HG03064 (cell line): ENCODE data around the gene SGTB.
A peak's percentile ranks its signal among the peaks of the same experiment; 100 is the strongest.
"Not testable (repeated sequence)": the region's sequence is repeated elsewhere in the genome, so short reads cannot be mapped to it uniquely, and the experiment has no call there.

ENCODE experiments used
- ATAC-seq: cut with Tn5 transposase; IDR thresholded peaks from one replicate; pipeline ENCODE4 v1.9.1; 2021; ENCODE audit warnings: low read depth; ENCODE audit not compliant: unreplicated experiment

SGTB gene

GRCh38 chr5:65736011-65736410 lies 14.1 kb upstream of the SGTB start:
- ATAC-seq: no peak

- no peak for ATAC-seq
These were observed 13.0 kb upstream of the SGTB start for GRCh38 chr5:65734921-65735320.

- ATAC-seq: not testable (repeated sequence)
These were observed 12.4 kb upstream of the SGTB start for GRCh38 chr5:65734196-65734775.

GRCh38 chr5:65732046-65732445 lies 10.1 kb upstream of the SGTB start:
- ATAC-seq: not testable (repeated sequence)

GRCh38 chr5:65730910-65731309 lies 9.0 kb upstream of the SGTB start:
- ATAC-seq: no peak

- no peak for ATAC-seq
These were observed 6.3 kb upstream of the SGTB start for GRCh38 chr5:65728218-65728617.

DNA sequence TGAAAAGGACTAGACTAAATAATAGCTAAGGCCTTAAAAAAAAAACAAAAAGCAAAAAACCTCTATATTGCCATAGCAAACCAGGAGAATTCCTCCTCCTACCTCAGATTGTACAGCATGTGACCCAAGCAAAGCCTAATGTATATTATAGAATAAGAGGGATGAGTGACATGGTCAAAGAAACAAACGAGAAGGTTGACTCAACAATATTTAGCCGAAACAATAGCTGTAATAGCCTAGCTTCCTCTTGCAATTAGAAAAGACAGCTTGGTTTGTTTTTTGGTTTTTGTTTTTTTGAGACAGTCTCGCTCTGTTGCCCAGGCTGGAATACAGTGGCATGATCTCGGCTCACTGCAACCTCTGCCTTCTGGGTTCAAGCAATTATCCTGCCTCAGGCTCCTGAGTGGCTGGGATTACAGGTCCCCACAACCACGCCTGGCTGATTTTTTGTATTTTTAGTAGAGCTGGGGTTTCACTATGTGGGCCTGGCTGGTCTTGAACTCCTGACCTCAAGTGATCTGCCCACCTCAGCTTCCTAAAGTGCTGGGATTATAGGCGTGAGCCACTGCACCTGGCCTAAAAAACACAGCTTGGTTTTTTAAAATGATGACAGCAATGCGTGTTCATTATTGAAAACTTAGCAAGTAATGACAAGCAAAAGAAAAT lies 5.7 kb upstream of the SGTB start:
- ATAC-seq: no peak

DNA sequence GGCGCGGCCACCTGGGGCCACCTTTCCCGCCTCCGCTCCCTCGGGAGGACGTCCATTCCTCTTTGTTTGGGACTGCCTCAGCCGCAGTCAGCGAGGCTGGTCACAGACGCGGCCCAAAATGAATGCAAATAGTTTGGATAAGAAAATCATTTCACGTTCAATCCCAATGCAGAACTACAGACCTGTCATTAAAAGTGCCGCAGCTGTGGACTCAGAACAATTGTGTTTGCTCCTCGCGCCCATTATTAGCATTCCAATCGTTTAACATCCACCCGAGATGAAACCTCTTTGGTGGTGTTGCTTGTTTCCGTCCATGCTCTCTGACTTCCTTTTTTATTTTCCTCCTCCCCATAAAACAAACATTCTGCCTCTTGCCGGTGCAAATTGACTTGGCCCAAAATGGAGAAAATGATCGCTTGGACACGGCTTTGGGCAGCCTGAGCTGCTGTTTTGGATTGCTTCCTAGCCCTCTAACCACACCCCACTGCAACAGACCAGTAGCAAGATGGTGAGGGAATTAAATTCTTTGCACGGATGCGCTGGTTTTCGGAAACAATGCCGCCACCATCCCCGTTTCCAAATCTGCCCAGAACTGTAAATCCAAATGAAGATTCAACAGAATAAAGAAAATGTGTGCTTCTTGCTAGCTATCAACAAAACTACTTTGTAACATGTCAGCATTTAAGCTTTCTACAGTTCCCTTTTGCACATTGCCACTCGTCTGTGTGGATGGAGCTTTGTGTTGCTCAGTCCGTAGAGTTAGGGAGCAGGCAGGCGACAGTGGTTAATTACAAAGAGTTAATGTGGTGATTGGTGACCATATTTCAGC lies 880 bp upstream of the SGTB start:
- ATAC-seq: no peak

GRCh38 chr5:65721050-65721719 lies 724 bp downstream of the SGTB start:
- peak; percentile 19 for ATAC-seq

- ATAC-seq: no peak
These were observed 3.2 kb downstream of the SGTB start for GRCh38 chr5:65718576-65719310.

DNA sequence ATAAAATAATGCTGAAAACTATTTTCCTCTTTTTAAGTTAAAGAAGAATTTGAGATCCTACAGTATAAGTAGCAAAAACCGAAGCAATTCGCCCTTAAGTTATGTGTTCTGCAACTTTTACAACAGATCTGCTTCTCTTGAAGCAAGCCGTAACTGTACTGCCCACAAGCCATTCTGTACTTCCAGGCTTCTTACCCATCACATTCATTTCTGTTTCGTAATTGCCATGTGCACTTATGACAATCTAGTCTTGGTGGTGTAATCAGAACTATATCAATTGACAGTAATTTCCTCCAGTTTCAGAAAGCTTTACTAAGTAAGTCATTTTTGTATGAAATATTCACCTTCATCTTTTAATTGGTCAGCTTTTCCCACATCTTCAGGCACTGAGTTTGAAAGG lies 13.8 kb downstream of the SGTB start:
- no peak for ATAC-seq

- ATAC-seq: no peak
These were observed 14.2 kb downstream of the SGTB start for GRCh38 chr5:65707663-65708062.

GRCh38 chr5:65704621-65705239 lies 17.2 kb downstream of the SGTB start:
- no peak for ATAC-seq

DNA sequence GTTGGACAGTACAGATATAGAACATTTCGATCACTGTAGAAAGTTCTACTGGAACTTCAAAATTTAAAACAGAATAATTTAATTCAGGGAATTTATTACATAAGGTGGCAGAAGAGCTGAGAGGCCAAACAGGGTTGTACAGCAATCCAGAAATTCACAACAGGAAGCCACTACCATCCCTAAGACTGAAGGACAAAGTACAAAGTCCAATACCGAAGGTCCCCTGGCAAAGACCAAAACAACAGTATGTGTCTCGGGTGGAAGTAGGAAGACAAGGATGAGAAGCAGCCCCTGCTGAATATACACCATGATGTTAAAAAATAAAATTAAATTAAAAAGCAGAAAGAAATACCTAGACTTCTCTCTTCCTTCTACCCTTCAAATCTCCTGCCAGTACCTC lies 19.9 kb downstream of the SGTB start:
- ATAC-seq: no peak

DNA sequence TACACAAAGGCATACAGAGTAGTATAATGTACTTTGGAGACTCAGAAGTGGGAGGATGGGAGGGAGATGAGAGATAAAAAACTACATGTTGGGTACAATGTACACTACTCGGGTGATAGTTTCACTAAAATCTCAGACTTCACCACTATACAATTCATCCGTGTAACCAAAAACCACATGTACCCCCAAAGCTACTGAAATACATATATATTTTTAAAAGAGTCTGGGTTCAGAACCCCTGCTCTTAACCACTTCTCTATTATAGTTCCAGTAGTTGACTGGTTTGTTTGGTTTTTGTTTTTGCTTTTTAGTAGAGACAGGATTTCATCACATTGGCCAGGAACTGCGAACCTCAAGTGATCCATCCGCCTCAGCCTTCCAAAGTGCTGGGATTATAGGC lies 22.6 kb downstream of the SGTB start:
- ATAC-seq: no peak

GRCh38 chr5:65696892-65697291 lies 25.0 kb downstream of the SGTB start:
- ATAC-seq: no peak

- ATAC-seq: no peak
These were observed 26.0 kb downstream of the SGTB start for GRCh38 chr5:65695896-65696295.

- peak; percentile 57 for ATAC-seq
These were observed 26.6 kb downstream of the SGTB start for GRCh38 chr5:65695162-65695755.

- ATAC-seq: no peak
These were observed 28.8 kb downstream of the SGTB start for GRCh38 chr5:65693121-65693520.

DNA sequence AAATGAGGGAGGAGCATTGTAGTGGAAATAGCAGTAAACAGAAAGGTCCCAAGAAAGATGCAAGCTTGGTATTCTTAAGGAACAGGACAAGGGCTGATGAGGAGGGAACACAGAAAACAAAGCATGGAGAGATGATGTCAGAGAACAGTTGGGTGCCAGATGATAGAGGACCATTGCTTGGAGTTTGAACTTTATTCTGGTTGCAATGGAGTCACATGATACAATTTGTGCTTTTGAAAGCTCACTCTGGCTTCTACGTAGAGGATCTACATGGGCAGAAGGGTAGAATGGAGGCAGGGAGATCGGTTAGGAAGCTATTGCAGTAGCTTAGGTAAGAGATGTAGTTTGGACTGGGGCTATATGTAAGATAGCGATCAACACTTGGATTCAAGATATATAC lies 39.8 kb downstream of the SGTB start:
- no peak for ATAC-seq
